Transverse colon (tissue), 4 donors: ENCODE results near the gene PUM1. TPM values are rescaled to one million over a fixed set of nuclear protein-coding genes. Genes with fewer than 3 reads are reported as not detected.

Experiments
- DNase-seq: peaks from one replicate; pipeline ENCODE4 v3.0.0-alpha.2; 2019
- H3K27ac ChIP-seq, 4 donors: fragments of 200-600 bp; sonication (generic); 2 replicates each; pipeline ENCODE4 v1.5.1; 2016 to 2018; ENCODE audit warnings: inconsistent platforms in 4 of 4
- H3K27me3 ChIP-seq: fragments of 200-600 bp; sonication (generic); 2 replicates; pipeline ENCODE4 v1.5.1; 2017; ENCODE audit warnings: inconsistent platforms
- H3K36me3 ChIP-seq, 4 donors: fragments of 200-600 bp; sonication (generic); 2 replicates each; pipeline ENCODE4 v1.5.1; 2017 to 2019; ENCODE audit warnings: inconsistent platforms in 4 of 4
- H3K4me1 ChIP-seq, 4 donors: fragments of 200-600 bp; sonication (generic); 2 replicates each; pipeline ENCODE4 v1.5.1; 2017 to 2020; ENCODE audit warnings: inconsistent platforms in 4 of 4
- H3K4me3 ChIP-seq, 4 donors: fragments of 200-600 bp; sonication (generic); 1 replicate in 1 of 4; 2 replicates in 3 of 4; pipeline versions ENCODE4 v1.5.1 to v1.6.1; 2017 to 2019; ENCODE audit warnings: inconsistent platforms in 4 of 4
- H3K9me3 ChIP-seq, 2 donors: fragments of 200-600 bp; sonication (generic); 2 replicates each; pipeline ENCODE4 v1.5.1; 2017 to 2019; ENCODE audit warnings: inconsistent platforms in 2 of 2
- EP300 ChIP-seq: sonication (generic); formaldehyde crosslinking; IDR thresholded peaks from one replicate; pipeline ENCODE4 v1.6.1; 2017; ENCODE audit warnings: antibody characterized with exemption, low read depth
- POLR2A ChIP-seq: fragments of 450-650 bp; IDR thresholded peaks from one replicate; pipeline ENCODE4 v1.6.1; 2016; ENCODE audit warnings: antibody characterized with exemption, mild to moderate bottlenecking, moderate library complexity
- POLR2AphosphoS5 ChIP-seq, 3 donors: sonication (generic); formaldehyde crosslinking; IDR thresholded peaks; one replicate each; pipeline ENCODE4 v1.6.1; 2016; ENCODE audit warnings: antibody characterized with exemption in 3 of 3
- WGBS, 2 donors: methylation state at CpG; one replicate each; pipeline ENCODE4 v1.1.5; 2018; ENCODE audit warnings: low coverage in 1 of 2; 5-methylcytosine and 5-hydroxymethylcytosine counted together
- in situ Hi-C, 4 donors: fragments of 200-750 bp; cut with MboI; loops; one replicate each; pipeline versions ENCODE4 v1.15.0 to v1.15.1; 2017; ENCODE audit warnings: low sequenced_read_pairs in 3 of 4, low pct_ligation_motif_present in 1 of 4, low pct_unique_long_range_greater_than_20kb in 1 of 4
- intact Hi-C: fragments of 100-400 bp; cut with DNase I; formaldehyde crosslinking; loops from one replicate; pipeline ENCODE4 v1.15.1; 2023; ENCODE audit warnings: low total_unique reads
- total RNA-seq, 4 donors: library from RNA; depleted of rRNA; stranded (reverse); fragments of >200 nt; gene quantifications; one replicate each; pipeline ENCODE4 v1.1.0, GENCODE V29; 2016
- TF ChIP-seq, protein P1 (sequence below), 5 experiments: fragments of 200-600 bp in 3 of 5; fragments of 450-650 bp in 2 of 5; sonication (generic) in 3 of 5; IDR thresholded peaks; 1 replicate in 2 of 5; 2 replicates in 3 of 5; pipeline ENCODE4 v1.5.1; 2016 to 2017; ENCODE audit warnings: antibody characterized with exemption in 5 of 5, inconsistent platforms in 3 of 5, mild to moderate bottlenecking in 2 of 5, moderate library complexity in 1 of 5

Gene PUM1
- total RNA-seq, 4 donors from 2014 or later: 73.6 to 201 (median 78.5) TPM

GRCh38 chr1:30981172-30981571, 84.3 kb downstream of the PUM1 start:
- intact Hi-C loops: no loop called here
- no peak overlapping the region for H3K27ac ChIP-seq
- H3K36me3 ChIP-seq: peaks cover 0 to 15% (median 5%) of the 10 kb centered on the region in 4 donors
- no peak for DNase-seq
- WGBS, 2 donors: 85 to 87% methylated on average over 6 of the region's 6 CpGs
- no peaks in the 10 kb centered on the region for H3K9me3 ChIP-seq
- no peaks in the 10 kb centered on the region for H3K27me3 ChIP-seq
- H3K4me3 ChIP-seq: no peak overlapping the region
- TF ChIP-seq POLR2AphosphoS5 (IDR thresholded peaks at IDR 0.05) (no peak), POLR2A (no peak), EP300 (no peak)
- TF ChIP-seq, protein P1, sequence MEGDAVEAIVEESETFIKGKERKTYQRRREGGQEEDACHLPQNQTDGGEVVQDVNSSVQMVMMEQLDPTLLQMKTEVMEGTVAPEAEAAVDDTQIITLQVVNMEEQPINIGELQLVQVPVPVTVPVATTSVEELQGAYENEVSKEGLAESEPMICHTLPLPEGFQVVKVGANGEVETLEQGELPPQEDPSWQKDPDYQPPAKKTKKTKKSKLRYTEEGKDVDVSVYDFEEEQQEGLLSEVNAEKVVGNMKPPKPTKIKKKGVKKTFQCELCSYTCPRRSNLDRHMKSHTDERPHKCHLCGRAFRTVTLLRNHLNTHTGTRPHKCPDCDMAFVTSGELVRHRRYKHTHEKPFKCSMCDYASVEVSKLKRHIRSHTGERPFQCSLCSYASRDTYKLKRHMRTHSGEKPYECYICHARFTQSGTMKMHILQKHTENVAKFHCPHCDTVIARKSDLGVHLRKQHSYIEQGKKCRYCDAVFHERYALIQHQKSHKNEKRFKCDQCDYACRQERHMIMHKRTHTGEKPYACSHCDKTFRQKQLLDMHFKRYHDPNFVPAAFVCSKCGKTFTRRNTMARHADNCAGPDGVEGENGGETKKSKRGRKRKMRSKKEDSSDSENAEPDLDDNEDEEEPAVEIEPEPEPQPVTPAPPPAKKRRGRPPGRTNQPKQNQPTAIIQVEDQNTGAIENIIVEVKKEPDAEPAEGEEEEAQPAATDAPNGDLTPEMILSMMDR (IDR thresholded peaks at IDR 0.05): no peak
- in situ Hi-C loops: no loop called here
- H3K4me1 ChIP-seq: peaks cover 3 to 36% (median 15%) of the 10 kb centered on the region in 4 donors

GRCh38 chr1:30977511-30977910, 88.0 kb downstream of the PUM1 start:
- TF ChIP-seq, protein P1 (IDR thresholded peaks at IDR 0.05): no peak
- no peak for TF ChIP-seq POLR2AphosphoS5 (IDR thresholded peaks at IDR 0.05)
- no peak for TF ChIP-seq EP300
- TF ChIP-seq POLR2A: no peak
- DNase-seq: no peak
- Histone ChIP-seq H3K27me3 (no peaks in the 10 kb centered on the region), H3K36me3 (peaks cover 0 to 27% (median 7%) of the 10 kb centered on the region in 4 donors), H3K4me1 (peaks cover 3 to 32% (median 17%) of the 10 kb centered on the region in 4 donors), H3K27ac (peak overlapping the region in 1 of 4 donors; percentile 45), H3K9me3 (no peaks in the 10 kb centered on the region), H3K4me3 (no peak overlapping the region)
- in situ Hi-C loops (no loop called here), intact Hi-C loops (no loop called here)
- 86 to 100% methylated on average over 1 to 2 of the region's 2 CpGs for WGBS, 2 donors

DNA sequence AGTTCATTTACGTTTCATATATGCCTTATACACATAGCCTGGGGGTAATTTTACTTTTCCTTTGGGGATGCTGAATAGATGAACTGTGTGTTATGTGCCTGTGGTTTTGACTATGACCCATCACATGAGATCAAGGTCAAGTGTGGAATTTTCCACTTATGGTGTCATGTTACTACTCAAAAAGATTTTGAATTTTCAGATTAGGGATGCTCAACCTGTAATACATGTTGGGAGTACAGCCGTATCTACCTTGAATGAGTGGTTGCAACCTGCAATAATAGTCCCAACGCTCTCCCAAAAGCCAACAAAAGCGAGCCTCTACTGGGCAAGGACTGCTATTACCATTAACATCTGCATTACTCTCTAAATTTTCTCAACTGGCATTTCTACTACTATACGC, 88.4 kb downstream of the PUM1 start:
- intact Hi-C loops (no loop called here), in situ Hi-C loops (no loop called here)
- Histone ChIP-seq H3K9me3 (no peaks in the 10 kb centered on the region), H3K27ac (peak overlapping the region in 1 of 4 donors; percentile 45), H3K4me3 (no peak overlapping the region), H3K36me3 (peaks cover 0 to 27% (median 7%) of the 10 kb centered on the region in 4 donors), H3K4me1 (peaks cover 3 to 32% (median 17%) of the 10 kb centered on the region in 4 donors), H3K27me3 (no peaks in the 10 kb centered on the region)
- WGBS, 2 donors: 80 to 92% methylated on average over 4 to 5 of the region's 5 CpGs
- DNase-seq: no peak
- TF ChIP-seq POLR2AphosphoS5 (IDR thresholded peaks at IDR 0.05) (no peak), POLR2A (no peak), EP300 (no peak)
- TF ChIP-seq, protein P1 (IDR thresholded peaks at IDR 0.05): no peak

- Histone ChIP-seq H3K27me3 (no peaks in the 10 kb centered on the region), H3K4me1 (peaks cover 3 to 35% (median 17%) of the 10 kb centered on the region in 4 donors), H3K27ac (peak overlapping the region; percentile 42 to 58 (median 48)), H3K4me3 (no peak overlapping the region), H3K9me3 (no peaks in the 10 kb centered on the region), H3K36me3 (peaks cover 0 to 27% (median 7%) of the 10 kb centered on the region in 4 donors)
- DNase-seq: no peak
- in situ Hi-C loops: no loop called here
- TF ChIP-seq EP300: no peak
- TF ChIP-seq, protein P1 (IDR thresholded peaks at IDR 0.05): no peak
- no peak for TF ChIP-seq POLR2A
- TF ChIP-seq POLR2AphosphoS5 (IDR thresholded peaks at IDR 0.05): no peak
- intact Hi-C loops: no loop called here
- 0 to 15% methylated on average over 1 to 2 of the region's 2 CpGs for WGBS, 2 donors
Observed at GRCh38 chr1:30976143-30976542, 89.4 kb downstream of the PUM1 start.
